MG63 (cell line): ENCODE data around the gene PTPRD. TPM values are rescaled to one million over a fixed set of nuclear protein-coding genes. Genes with fewer than 3 reads are reported as not detected.

Experiments used
- DNase-seq: peaks from one replicate; pipeline ENCODE4 v3.0.0-alpha.2; 2020
- H3K27me3 ChIP-seq: fragments of 250-450 bp; sonication (Bioruptor Pico); 2 replicates; pipeline ENCODE4 v1.5.1; 2020; ENCODE audit warnings: mild to moderate bottlenecking, moderate library complexity
- H3K36me3 ChIP-seq: fragments of 250-450 bp; sonication (Bioruptor Pico); 2 replicates; pipeline ENCODE4 v1.5.1; 2020; ENCODE audit warnings: mild to moderate bottlenecking, moderate library complexity
- H3K4me3 ChIP-seq: fragments of 250-450 bp; sonication (Bioruptor Pico); 2 replicates; pipeline ENCODE4 v1.5.1; 2020; ENCODE audit warnings: mild to moderate bottlenecking, moderate library complexity
- H3K9me3 ChIP-seq: fragments of 250-450 bp; sonication (Bioruptor Pico); 2 replicates; pipeline ENCODE4 v1.5.1; 2020; ENCODE audit warnings: mild to moderate bottlenecking, moderate library complexity
- total RNA-seq: library from RNA; depleted of rRNA; stranded (reverse); fragments of >200 nt; shearing (Covaris generic); gene quantifications from 2 replicates; pipeline ENCODE4 v1.2.3, GENCODE V29; 2014; ENCODE audit warnings: low replicate concordance

Gene PTPRD
- total RNA-seq, 1 experiment from 2014 or later: not detected

GRCh38 chr9:8337834-8338766, 2274.7 kb downstream of the PTPRD start:
- Histone ChIP-seq H3K36me3 (no peaks in the 10 kb centered on the region), H3K9me3 (no peaks in the 10 kb centered on the region), H3K4me3 (no peak overlapping the region), H3K27me3 (no peaks in the 10 kb centered on the region)
- DNase-seq: no peak

DNA sequence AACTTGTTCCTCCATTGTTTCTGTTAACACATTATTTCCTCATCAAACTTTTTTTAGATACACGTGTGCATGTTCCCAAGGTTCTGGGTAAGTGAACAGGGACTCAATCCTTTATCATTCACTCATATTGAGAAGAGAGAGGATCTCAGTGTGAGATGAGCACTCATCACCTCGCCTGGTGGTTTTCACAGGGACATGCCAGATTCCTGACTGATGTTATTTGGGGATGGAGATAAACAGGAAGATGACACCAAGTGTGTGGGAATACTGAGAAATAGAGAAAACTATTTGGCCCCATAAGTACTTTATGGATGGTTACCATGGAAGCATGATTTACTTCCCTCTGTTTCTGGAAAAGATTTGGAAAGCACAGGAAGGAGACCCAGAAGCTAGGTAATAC, 2279.9 kb downstream of the PTPRD start:
- Histone ChIP-seq H3K4me3 (no peak overlapping the region), H3K36me3 (no peaks in the 10 kb centered on the region), H3K9me3 (no peaks in the 10 kb centered on the region), H3K27me3 (no peaks in the 10 kb centered on the region)
- no peak for DNase-seq

- Histone ChIP-seq H3K9me3 (no peaks in the 10 kb centered on the region), H3K4me3 (no peak overlapping the region), H3K36me3 (no peaks in the 10 kb centered on the region), H3K27me3 (no peaks in the 10 kb centered on the region)
- DNase-seq: no peak
Measured at GRCh38 chr9:8332331-8332650, 2280.5 kb downstream of the PTPRD start.

GRCh38 chr9:8331507-8332330, 2281.1 kb downstream of the PTPRD start:
- H3K36me3 ChIP-seq: no peaks in the 10 kb centered on the region
- H3K9me3 ChIP-seq: no peaks in the 10 kb centered on the region
- no peaks in the 10 kb centered on the region for H3K27me3 ChIP-seq
- DNase-seq: no peak
- H3K4me3 ChIP-seq: no peak overlapping the region

DNA sequence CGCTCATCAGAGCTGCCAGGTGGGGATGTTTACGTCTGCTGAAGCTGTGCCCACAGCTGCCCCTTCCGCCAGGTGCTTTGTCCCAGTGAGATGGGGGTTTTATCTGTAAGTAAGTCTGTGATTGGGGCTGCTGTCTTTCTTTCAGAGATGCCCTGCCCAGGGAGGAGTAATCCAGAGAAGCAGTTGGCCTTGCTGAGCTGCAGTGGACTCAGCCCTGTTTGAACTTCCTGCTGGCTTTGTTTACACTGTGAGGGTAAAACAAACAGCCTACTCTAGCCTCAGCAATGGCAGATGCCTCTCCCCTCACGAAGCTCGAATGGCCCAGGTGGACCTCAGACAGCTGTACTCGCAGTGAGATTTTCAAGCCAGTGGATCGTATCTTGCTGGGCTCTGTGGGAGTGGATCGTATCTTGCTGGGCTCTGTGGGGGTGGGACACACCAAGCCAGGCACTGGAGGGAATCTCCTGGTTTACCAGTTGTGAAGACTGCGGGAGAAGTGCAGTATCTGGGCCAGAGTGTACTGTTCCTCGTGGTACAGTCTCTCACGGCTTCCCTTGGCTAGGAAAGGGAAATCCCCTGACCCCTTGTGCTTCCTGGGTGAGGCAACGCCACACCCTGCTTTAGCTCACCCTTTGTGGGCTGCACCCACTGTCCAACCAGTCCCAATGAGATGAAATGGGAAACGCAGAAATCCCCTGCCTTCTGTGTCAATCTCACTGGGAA, 2283.1 kb downstream of the PTPRD start:
- H3K36me3 ChIP-seq: no peaks in the 10 kb centered on the region
- no peaks in the 10 kb centered on the region for H3K9me3 ChIP-seq
- H3K4me3 ChIP-seq: no peak overlapping the region
- H3K27me3 ChIP-seq: no peaks in the 10 kb centered on the region
- DNase-seq: no peak

DNA sequence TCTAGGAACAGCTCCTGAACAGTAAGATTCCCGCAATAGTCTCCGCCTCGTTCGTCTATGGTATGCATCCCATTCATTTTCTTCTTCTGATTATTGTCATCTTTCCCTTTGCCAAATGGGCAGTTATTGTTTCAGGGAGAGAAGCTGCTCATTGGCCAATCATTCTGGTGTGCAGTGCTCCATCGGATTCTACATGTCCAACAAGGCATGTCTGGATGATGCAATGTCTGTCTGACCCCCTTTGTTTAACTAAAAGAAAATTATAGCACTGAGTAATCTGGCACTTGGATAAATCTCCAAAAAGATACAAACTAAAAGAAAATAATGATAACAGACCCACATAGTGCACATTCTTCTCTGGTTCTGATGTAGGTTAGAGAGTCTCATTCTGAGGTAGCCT, 2297.6 kb downstream of the PTPRD start:
- no peaks in the 10 kb centered on the region for H3K36me3 ChIP-seq
- H3K27me3 ChIP-seq: no peaks in the 10 kb centered on the region
- H3K9me3 ChIP-seq: no peaks in the 10 kb centered on the region
- no peak for DNase-seq
- H3K4me3 ChIP-seq: no peak overlapping the region

DNA sequence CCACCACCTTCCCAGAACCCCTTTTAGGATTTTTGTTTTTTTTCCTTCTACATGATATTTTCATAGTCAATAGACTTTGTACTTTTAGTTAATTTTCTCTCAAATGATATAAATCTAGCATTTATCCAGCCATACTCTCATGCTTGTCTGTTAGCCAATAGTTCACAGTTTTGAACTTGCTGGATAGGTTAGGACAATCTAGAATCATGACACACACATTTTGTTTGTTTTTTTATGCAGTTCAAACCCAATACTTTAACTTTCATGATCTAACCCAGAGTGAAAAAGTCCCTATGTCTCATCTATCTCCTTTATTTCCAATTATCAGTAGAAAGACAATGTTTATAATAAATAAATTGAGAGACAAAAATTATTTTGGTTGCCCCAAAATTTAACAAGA, 2303.5 kb downstream of the PTPRD start:
- no peak for DNase-seq
- H3K9me3 ChIP-seq: no peaks in the 10 kb centered on the region
- no peaks in the 10 kb centered on the region for H3K36me3 ChIP-seq
- no peaks in the 10 kb centered on the region for H3K27me3 ChIP-seq
- no peak overlapping the region for H3K4me3 ChIP-seq

DNA sequence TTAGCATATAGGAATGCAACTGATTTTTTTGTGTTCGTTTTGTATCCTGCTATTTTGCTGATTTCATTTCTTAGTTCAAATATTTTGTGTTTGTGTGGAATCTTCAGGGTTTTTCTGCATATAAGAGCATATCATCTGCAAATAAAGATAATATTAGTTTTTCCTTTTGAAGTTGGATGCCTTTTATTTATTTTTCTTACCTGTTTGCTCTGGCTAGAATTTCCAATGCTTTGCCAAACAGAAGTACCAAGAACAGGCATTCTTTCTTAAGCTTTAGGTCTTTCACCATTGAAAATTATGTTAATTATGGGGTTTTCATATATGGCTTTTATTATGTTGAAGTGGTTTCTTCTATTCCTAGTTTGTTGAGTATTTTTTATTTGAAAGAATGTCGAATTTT, 2308.1 kb downstream of the PTPRD start:
- no peaks in the 10 kb centered on the region for H3K27me3 ChIP-seq
- H3K9me3 ChIP-seq: no peaks in the 10 kb centered on the region
- no peaks in the 10 kb centered on the region for H3K36me3 ChIP-seq
- DNase-seq: no peak
- H3K4me3 ChIP-seq: no peak overlapping the region

DNA sequence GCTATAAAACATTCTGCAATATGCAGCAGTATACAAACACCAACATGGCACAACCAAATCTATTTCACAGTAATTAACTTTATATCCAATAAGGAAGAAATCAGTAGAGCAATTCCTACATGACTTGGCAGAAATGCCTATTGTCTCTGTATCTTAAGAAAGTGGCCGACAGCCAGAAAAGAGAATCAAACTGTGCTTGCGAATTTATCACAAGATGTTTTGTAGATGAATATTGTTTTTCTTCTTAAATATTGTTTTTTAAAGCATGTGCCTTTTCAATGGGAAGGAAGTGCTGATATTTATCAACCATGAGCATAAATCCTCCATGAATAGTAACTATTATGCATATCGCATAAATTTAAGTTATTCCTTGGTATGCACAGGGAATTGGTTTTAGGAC, 2311.5 kb downstream of the PTPRD start:
- no peak overlapping the region for H3K4me3 ChIP-seq
- no peaks in the 10 kb centered on the region for H3K36me3 ChIP-seq
- H3K27me3 ChIP-seq: no peaks in the 10 kb centered on the region
- no peak for DNase-seq
- no peaks in the 10 kb centered on the region for H3K9me3 ChIP-seq

DNA sequence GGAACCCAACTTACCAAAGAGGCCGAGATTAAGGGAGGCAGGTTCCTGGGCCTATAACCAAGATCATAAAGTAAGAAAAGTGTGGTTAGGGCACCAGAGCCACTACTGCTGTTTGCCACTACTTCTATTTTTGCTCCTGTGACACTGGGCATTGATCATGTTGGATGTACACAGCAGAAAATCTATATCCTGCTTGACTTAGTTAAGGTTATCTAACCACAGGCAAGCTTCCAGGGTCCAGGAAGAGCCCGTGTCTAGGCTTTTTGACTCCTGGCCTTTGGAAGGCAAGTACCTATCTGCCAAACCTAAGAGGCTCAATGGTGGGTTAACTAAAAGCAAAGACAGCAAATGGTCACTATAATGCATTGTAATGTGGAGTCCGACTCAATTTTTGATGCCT, 2315.8 kb downstream of the PTPRD start:
- no peaks in the 10 kb centered on the region for H3K36me3 ChIP-seq

DNA sequence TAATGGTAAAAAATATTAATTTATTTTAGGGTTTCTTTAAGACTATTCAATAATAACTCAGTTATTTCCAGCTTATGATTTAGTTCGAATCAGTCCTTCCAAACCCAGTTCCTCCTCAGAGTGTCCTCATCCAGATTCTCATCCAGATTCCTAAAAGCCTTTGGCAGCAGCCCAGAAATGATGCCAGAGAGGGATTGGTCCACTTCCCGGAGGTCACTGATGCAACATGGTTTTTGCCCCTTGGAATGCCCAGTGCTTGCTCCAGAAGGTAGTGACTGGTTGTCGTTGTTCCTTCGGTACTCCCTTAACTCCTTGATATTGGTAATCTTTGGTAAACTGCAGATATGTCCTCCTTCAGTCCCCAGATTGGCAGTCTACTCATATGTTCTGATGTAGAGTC, 2320.1 kb downstream of the PTPRD start:
- H3K27me3 ChIP-seq: no peaks in the 10 kb centered on the region
- H3K9me3 ChIP-seq: no peaks in the 10 kb centered on the region
- no peak overlapping the region for H3K4me3 ChIP-seq
- no peak for DNase-seq
- H3K36me3 ChIP-seq: no peaks in the 10 kb centered on the region

More for the DNA sequence above, 2315.8 kb downstream of the PTPRD start:
- Histone ChIP-seq H3K9me3 (no peaks in the 10 kb centered on the region), H3K27me3 (no peaks in the 10 kb centered on the region), H3K4me3 (no peak overlapping the region)
- DNase-seq: no peak

DNA sequence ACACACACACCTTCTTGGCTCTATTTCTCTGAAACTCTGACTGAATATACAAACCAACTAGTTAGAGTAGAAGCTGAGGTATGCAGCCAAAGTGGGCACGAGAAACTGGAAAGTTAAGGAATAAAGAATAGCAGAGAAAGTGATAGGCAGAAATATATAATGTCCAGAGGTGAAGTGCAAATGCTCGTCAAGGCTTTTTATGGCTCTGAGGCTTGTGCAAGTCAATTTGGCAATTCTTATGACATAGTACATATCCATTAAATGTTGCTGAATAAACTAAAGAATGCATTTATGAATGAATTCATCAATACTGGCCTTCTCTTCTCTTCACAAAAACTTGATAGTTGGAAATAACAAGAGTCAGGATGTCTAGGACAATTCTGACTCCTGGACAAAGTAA, 2323.1 kb downstream of the PTPRD start:
- Histone ChIP-seq H3K27me3 (no peaks in the 10 kb centered on the region), H3K36me3 (no peaks in the 10 kb centered on the region), H3K9me3 (no peaks in the 10 kb centered on the region), H3K4me3 (no peak overlapping the region)
- DNase-seq: no peak

- H3K4me3 ChIP-seq: no peak overlapping the region
- no peaks in the 10 kb centered on the region for H3K9me3 ChIP-seq
- no peaks in the 10 kb centered on the region for H3K27me3 ChIP-seq
- H3K36me3 ChIP-seq: no peaks in the 10 kb centered on the region
- no peak for DNase-seq
Measured at GRCh38 chr9:8287970-8288369, 2324.8 kb downstream of the PTPRD start.

DNA sequence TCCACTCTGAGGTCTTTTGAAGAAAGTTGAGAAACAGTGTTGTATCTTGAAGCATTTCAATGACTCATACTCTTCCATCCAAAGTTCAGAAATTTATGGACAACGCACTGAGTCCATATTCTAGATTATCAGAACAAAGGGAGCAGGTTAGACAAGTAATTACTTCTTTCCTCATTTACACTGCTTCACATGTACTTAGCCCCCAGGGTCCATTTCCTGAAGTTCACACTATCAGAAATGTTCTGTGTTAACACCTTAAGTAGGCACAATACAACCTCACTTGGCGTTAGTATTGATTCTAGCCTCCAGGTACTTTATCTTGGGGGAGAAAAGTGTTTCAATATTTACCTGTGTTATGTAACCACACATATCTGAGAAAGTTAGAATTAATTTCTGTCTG, 2325.3 kb downstream of the PTPRD start:
- no peaks in the 10 kb centered on the region for H3K27me3 ChIP-seq
- H3K4me3 ChIP-seq: no peak overlapping the region
- no peak for DNase-seq
- H3K9me3 ChIP-seq: no peaks in the 10 kb centered on the region
- no peaks in the 10 kb centered on the region for H3K36me3 ChIP-seq

- Histone ChIP-seq H3K27me3 (no peaks in the 10 kb centered on the region), H3K4me3 (no peak overlapping the region)
Measured at GRCh38 chr9:8284884-8285283, 2327.9 kb downstream of the PTPRD start.

GRCh38 chr9:8282535-8282934, 2330.3 kb downstream of the PTPRD start:
- no peak overlapping the region for H3K4me3 ChIP-seq
- no peaks in the 10 kb centered on the region for H3K27me3 ChIP-seq
- no peak for DNase-seq
- no peaks in the 10 kb centered on the region for H3K36me3 ChIP-seq
- no peaks in the 10 kb centered on the region for H3K9me3 ChIP-seq

More at GRCh38 chr9:8284884-8285283, 2327.9 kb downstream of the PTPRD start:
- H3K9me3 ChIP-seq: no peaks in the 10 kb centered on the region
- DNase-seq: no peak
- H3K36me3 ChIP-seq: no peaks in the 10 kb centered on the region

- no peak for DNase-seq
- Histone ChIP-seq H3K36me3 (no peaks in the 10 kb centered on the region), H3K27me3 (no peaks in the 10 kb centered on the region), H3K9me3 (no peaks in the 10 kb centered on the region), H3K4me3 (no peak overlapping the region)
Measured at GRCh38 chr9:8280811-8281210, 2332.0 kb downstream of the PTPRD start.
